Activated CD8-positive, alpha-beta memory T cell treated with anti-CD3 and anti-CD28 coated beads, Interleukin-2, amount 50 U/mL, for 24 hours (primary cell): ENCODE data around the gene CISD1.
A peak's percentile ranks its signal among the peaks of the same experiment; 100 is the strongest.
"Not testable (repeated sequence)": the region's sequence is repeated elsewhere in the genome, so short reads cannot be mapped to it uniquely, and the experiment has no call there.

Experiments used
- DNase-seq: peaks from one replicate; pipeline ENCODE4 v3.0.0-alpha.2; 2020; ENCODE audit errors: extremely low read depth

Gene CISD1

GRCh38 chr10:58268946-58269781, at the start of gene CISD1:
TSS of gene CISD1 (plus strand) at chr10:58269162. CDS start at chr10:58269274, 112 bp downstream.
- peak; percentile 84 for DNase-seq

- DNase-seq = no peak
Measured at GRCh38 chr10:58219875-58220274, 49.1 kb upstream of the CISD1 start.

DNA sequence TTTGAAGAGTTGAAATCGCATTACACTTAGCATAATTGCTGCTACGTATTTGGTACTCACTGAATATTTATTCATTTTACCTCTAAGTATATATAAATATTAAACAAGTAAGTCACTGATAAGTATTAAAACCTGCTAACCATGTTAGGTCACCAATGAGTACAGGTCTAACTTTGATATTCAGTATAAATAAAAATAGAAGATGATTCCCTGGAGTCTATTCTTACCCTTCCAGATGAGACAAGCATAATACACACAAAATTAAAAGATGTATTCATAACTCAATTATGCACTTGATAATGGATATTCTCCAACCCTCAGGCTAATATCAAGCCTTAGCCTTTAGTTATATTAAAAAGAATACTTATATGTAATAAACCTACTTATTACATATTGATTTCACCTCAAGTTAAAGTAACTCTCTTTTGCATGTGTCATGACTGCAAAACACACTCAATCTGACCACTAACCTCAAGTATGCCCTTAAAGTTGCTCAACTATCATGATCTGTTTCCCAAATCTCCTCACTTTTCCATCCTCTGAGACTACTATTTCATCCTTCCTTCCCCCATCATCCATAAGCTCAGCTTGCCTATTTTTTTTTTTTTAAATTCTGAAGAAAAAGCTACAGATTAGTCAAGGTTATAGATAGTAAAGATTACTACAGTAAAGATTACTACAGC, 48.1 kb upstream of the CISD1 start:
- no peak for DNase-seq

DNA sequence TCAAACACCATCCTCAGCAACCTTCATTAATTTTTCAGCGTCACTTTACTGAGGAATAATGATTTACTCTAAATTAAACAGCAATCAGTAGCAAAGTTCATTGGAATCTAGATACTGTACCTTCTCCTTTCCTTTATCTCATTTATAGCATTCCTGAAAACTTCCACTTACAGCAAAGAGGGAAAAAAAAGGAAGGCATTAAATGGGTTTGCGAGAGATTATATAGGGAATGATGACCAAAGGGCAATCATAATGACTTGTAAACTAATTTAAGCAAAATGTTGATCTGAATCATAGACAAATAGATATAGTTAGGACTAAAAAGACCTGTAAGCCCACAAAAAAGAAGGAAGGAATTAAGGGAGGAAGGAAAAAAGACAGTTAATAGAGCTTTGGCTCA, 43.3 kb upstream of the CISD1 start:
- DNase-seq = no peak

DNA sequence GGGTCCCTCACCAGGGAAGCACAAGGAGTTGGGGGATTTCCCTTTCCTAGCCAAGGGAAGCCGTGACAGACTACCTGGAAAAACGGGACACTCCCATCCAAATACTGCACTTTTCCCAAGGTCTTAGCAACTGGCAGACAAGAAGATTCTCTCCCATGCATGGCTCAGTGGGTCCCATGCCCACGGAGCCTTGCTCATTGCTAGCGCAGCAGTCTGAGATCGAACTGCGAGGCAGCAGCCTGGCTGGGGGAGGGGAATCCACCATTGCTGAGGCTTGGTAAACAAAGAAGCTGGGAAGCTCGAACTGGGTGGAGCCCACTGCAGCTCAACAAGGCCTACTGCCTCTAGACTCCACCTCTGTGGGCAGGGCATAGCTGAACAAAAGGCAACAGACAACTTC, 39.1 kb upstream of the CISD1 start:
- not testable (repeated sequence) for DNase-seq

DNA sequence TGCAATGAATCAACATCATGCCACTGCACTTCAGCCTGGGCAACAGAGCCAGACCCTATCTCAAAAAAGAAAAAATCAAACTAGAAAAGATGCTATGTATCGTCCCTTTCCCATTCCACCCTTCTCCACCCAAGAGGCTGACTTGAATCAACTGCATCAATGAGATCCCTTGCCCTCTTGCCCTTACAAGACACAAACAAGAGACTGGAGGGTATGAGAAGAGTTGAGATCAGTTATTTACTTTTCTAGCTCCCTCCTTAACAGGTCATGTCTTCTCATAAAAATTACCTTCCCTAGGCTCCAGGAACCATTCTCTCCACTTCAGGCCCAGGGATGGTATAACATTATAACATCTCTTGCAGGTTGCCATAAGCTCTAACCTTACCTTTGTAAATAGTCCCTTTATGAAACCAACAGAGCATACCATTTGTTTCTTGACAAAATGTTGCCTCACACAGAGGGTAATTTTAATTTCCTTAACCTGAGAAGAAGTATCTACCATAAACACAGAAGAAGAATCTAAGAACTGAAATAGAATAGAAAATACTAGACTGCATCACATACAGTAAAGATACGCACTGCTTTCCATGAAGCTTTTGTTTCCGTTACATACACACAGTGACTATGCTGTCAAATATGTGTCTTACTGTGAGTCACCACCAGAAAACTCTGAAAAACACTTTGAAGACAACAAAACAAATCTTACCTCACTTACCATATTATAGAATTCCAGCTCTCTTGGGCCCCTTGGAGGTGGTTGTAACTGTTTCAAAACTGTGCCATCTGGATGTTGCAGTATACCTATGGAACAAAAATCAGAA, 31.7 kb upstream of the CISD1 start:
- DNase-seq = no peak

DNA sequence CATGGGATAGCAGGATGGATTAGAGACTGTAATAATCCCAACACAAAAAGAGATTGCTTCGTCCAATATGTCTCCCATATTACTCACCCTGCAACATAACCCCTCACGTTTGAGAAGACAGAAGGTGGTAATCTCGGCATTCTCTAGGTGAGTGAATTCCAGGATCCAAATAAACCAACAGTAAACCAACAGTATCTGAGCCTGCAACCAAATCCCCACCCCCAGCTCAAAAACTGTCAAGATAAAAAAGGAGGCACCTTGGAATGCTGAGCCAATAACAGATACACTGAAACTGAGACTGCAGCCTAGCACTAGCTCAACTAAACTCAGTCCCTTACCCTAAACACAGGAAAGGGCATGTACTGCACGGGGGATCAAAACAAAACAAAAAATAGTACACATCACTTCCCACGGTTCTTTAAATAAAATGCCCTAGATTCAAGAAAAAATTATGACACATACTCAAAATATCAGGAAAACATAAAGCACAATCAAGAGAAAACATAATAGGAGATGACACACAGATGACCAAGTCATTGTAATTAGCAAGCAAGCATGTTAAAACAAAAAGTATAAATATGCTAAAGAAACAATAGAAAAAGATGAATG, 29.3 kb upstream of the CISD1 start:
- no peak for DNase-seq

DNA sequence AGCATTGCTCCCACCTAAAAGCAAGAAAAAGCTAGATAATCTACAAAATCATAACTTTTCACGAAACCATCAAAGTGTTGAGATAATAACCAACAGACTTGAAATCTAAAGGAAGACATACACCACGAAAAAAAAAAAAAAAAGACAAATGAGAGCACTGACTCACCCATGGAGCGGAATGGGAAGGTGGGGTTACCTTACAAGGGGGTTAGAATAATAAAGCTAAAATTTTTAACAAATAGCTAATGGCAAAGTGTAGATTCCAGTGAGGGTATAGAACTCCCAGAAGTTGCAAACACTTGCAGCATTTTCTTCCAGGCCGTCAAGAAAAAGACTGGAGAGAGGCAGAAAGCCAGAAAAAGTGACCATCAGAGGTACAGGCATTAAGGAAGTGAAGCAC, 28.4 kb upstream of the CISD1 start:
- no peak for DNase-seq

GRCh38 chr10:58241346-58241745, 27.6 kb upstream of the CISD1 start:
- no peak for DNase-seq

DNA sequence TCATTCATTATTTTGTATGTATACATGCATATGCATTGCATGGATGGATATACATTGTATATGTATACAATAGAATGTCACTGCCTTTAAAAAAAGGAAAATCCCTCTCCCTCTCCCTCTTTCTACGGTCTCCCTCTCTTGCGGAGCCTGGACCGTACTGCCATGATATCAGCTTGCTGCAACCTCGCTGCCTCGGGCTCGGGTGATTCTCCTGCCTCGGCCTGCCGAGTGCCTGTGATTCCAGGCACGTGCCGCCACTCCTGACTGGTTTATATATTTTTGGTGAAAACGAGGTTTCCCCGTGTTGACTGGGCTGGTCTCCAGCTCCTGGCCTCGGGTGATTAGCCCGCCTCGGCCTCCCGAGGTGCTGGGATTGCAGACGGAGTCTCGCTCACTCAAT, 25.7 kb upstream of the CISD1 start:
- DNase-seq = no peak

- DNase-seq = not testable (repeated sequence)
Measured at GRCh38 chr10:58243801-58244200, 25.2 kb upstream of the CISD1 start.

DNA sequence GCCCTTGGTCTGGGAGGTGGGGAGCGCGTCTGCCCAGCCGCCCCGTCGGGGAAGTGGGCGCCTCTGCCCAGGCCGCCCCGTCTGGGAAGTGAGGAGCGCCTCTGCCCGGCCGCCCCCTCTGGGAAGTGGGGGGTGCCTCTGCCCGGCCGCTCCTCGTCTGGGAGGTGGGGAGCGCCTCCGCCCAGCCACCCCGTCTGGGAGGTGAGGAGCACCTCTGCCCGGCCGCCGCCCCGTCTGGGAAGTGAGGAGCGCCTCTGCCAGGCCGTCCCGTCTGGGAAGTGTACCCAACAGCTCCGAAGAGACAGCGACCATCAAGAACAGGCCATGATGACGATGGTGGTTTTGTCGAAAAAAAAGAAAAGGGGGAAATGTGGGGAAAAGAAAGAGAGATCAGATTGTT, 24.7 kb upstream of the CISD1 start:
- not testable (repeated sequence) for DNase-seq

DNA sequence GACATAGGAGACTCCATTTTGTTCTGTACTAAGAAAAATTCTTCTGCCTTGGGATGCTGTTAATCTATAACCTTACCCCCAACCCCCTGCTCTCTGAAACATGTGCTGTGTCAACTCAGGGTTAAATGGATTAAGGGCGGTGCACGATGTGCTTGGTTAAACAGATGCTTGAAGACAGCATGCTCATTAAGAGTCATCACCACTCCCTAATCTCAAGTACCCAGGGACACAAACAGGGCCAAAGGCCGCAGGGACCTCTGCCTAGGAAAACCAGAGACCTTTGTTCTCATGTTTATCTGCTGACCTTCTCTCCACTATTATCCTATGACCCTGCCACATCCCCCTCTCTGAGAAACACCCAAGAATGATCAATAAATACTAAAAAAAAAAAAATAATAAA, 24.3 kb upstream of the CISD1 start:
- DNase-seq = not testable (repeated sequence)

DNA sequence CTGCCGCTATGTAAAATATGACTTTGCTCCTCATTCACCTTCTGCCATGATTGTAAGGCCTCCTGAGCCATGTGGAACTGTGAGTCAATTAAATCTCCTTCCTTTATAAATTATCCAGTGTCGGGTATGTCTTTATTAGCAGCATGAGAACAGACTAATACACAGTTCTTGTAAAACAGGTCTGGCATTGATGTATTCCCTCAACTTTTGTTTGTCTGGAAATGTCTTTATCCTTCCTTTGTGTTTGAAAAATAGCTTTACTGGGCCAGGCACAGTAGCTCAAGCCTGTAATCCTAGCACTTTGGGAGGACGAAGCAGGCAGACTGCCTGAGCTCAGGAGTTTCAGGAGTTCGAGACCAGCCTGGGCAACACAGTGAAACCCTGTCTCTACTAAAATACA, 15.8 kb upstream of the CISD1 start:
- no peak for DNase-seq

DNA sequence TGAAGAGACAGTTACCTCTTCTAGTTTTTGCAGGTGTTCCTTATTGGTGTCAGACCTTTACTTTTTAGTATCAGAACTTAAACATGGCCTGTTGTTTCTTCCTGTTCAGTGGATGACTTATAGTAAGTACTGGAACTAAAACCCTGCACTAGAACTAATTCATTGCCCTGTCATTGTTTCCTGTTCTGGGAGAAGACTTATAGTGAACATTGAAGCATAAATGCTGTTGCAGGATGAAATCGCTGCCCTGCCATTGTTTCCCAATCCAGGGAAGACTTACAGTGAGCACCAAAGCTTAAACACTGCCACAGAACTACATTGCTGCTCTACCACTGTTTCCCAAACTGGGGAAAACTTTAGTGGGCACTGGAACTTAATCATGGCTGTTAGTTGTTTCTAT, 14.3 kb upstream of the CISD1 start:
- DNase-seq = no peak

GRCh38 chr10:58256013-58256780, 12.8 kb upstream of the CISD1 start:
- not testable (repeated sequence) for DNase-seq

DNA sequence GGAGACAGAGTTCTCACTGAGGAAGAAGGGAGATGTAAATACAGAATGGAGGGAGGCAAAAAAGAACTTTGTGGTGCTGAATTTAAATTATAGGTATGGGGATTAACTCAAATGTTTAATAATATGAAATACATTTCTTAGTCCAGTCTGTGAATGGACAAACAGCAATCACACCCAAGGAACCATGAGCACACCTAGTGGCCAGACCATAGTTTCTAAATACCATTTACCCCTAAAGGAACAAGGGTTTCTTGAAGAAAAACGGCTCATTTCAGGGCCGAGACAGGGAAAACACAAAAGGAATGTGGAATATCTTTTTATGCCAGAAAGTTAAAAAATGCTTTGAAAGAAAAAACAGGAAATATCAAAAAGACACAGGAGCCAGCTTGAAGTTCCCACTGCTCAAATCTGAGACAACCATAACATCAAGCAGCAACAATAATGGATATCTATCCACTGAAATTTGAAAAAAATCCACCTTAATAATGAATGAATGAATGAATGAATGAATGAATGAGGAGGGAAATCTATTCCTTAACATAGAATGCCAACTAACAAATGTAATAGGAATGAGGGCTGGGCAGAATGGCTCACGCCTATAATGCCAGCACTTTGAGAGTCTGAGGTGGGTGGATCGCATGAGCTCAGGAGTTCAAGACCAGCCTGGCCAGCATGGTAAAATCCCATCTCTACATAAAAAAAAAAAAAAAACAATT, 9.8 kb upstream of the CISD1 start:
- no peak for DNase-seq

- no peak for DNase-seq
Measured at GRCh38 chr10:58260334-58260733, 8.6 kb upstream of the CISD1 start.

DNA sequence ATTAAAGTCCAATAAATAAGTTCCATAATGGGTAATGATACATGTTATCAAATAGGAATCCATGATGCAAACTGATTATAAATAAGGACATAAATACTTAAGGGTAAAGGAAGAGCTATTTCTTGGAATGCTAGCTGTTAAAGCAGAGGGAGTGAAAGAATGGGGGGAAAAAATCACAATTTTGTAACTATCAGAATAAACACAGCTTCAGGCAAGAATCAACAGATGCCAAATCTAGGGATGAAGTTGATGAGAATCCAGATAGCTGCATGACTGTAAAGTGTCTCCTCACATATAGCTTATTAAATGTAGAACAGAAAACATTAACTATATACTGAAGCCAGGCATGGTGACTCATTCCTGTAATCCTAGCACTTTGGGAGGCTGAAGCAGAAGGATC, 6.2 kb upstream of the CISD1 start:
- DNase-seq = no peak

DNA sequence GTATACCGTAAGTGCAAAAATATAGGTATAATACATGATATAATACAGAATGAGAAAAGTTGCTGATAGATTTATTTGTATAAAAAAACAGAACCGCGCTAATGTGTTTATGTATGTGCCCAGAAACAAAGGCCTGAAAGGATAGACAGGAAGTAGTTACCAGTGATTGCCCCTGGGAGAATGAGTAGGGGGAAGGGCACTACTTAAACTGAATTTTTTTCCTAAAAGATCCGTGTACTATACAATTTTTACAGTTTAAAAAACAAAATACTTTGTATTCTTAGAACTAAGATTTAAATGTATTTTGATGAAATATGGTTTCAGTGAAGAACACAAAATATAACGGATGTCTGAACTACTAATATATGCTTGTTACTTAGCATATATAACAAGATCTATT, 4.2 kb upstream of the CISD1 start:
- DNase-seq = no peak

DNA sequence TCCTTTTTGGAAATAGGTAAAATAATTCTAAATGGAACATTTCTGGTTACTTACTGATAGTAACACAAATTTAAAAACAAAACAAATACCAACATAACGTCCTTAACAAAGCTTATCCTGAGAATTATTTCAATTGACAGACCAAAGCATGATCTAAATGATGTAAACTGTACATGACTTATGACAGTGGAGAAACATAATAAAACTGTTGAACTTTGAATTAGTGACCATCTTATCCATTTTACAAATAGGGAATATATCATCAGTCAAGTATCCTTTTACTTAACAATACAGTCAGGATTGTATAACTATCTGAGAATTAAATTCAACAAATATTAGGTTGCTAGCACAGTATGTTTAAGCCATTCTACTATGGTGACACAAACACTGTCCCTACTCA, 3.7 kb upstream of the CISD1 start:
- no peak for DNase-seq
